HG02938 (cell line): ENCODE results near the gene NRG3.

ENCODE experiments used
- ATAC-seq: cut with Tn5 transposase; IDR thresholded peaks from one replicate; pipeline ENCODE4 v1.9.1; 2021; ENCODE audit warnings: mild to moderate bottlenecking, moderate library complexity; ENCODE audit not compliant: unreplicated experiment

NRG3 gene

DNA sequence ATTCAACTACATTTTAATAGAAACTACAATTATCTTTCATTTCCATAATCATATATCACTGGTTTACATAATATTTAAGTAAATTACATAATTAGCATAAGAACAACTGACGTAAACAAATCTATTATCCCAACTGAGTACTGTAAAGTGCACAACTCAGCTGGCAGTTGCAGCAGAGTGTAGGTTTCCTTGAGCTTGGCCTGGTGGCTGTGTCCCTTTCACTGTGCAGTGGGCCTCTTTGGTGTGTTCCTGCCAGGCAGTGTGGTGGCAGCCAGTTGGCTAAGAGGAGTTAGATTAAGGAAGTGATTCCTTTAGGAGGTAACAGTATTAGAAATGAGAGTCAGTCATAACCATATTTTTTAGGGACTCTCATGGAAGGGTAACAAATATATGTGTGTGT, 7.0 kb downstream of the NRG3 start:
- ATAC-seq: no peak

DNA sequence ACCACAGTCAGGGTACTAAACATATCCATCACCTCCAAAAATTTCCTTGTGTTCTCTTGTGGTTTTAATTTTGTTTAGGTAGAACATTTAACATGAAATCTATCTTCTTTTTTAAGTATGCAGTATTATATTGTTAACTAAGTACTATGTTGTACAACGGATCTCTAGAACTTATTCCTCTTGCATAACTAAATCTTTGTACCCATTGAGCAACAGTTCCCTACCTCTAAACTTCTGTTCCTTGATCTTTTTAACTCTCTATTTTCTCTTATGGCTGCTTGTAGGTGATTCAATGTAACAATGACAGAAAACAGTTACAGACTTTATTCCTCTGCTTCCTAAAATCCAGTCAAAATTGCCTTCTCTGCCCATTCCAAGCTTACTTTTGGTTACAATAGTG, 9.9 kb downstream of the NRG3 start:
- no peak for ATAC-seq

DNA sequence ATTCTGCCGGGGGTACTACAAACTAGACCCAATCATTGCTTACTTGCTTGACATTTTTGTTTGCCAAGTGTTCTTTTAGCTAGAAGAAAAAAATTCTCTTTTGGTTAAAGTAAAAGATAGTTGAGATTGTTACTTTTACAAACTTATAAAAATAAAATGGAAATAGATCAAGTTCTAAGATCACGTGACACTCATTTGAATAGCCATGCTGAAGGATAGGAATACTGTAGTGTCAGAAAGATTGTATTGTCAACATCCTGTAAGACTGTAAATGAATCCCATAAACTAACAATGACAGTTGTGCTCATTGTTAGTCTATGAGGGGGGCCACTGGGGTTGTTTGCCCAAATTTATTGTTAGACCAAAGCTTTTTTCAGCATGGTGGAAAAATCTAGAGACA, 10.5 kb downstream of the NRG3 start:
- ATAC-seq: no peak

DNA sequence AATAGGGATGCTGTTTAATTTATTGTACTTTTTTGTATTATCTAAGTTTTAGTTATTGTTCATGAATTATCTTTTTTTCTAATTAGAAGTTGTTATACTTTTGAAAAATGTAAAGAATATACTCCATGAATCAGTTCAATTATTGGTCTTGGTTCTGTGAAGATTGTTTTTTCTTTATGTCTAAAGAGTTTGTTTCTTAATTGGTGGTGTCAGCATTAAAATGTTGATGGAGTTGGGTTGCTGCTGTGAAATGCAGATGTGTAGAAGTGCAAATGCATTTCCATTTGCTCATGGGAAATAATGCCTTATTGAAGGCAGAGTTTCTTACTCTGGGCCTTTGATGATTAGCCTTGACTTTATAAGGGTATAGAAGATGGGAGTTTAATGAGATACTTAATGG, 11.9 kb downstream of the NRG3 start:
- ATAC-seq: no peak

DNA sequence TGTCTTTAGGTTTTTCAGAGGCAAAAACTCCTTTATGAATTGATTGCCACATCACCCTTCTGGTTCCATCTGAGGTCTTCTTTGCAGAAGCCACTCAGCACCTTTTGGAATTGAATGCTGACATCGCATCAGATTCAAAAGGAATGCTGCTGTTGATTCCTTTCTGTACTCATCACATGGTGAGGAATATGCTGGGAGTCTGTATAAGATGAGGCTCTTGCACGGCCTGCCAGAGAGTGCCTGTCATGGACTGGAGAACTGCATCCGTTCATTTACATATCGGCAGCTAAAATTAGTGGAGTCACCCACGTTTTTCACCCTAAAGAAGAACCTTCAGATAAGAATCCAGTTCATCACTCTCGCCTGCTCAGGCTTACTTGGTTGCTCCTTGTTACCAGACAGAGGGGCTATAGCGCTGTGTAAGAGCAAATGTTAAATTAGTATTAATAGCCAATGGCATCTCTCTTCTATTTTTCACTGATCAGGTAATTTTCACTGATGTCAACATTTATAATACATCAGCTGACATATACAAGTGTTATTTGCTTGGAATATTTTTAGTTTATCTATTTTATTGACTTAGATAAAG, 14.3 kb downstream of the NRG3 start:
- ATAC-seq: no peak

DNA sequence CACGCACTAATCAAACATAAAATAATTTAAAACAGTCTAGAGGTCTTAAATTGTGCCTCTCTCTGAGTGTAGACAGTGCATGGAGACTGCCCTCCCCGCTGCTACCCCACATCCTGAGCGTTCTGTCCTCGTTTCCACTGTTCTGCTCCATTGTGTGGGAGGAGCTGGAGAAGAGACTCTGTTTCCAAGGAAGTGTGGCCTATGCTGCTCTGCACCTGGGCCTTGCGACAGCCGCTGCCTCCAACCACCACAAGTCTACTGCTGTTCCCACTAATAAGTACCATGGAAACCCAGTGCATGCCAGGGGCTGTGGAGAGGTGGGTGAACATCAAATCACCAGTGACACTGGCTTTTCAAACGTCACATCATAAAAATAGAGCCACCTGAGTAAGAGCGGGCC, 19.6 kb downstream of the NRG3 start:
- no peak for ATAC-seq

DNA sequence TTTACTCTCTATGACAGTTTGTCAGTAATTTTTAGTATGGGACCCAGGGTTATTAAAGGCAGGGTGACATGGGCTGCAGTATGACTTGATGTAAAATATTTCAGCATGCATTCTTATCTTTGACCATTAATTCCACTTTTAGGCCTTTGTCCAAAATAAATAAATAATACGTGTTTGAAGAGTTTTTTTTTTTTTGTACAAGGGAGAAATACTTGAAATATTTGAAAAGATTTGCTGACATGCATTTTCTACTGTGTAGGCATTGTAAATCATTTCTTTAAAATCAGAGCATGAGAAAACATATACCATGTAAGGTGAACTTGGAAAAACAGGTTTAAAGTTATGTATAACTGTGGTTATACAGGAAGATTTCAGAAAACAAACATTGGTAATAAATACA, 23.5 kb downstream of the NRG3 start:
- ATAC-seq: no peak

DNA sequence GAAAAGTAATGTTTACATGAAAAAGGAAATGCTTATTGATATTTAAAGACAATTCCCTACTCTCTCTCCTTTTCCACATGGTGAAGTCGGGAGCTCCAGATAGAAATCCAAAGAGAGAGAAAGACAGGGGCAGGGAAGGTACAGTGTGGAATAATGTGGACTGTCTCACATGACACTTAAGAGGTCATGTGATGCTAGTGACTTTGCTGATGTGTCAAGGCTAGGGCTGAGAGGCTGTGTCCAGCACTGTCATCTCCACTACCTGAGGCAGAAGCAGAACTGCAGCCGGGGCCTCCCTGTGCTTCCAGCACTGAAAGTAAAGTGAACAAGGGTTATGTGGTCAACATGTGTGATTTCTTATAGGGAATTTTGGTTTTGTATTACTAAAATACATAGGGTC, 26.0 kb downstream of the NRG3 start:
- ATAC-seq: no peak

DNA sequence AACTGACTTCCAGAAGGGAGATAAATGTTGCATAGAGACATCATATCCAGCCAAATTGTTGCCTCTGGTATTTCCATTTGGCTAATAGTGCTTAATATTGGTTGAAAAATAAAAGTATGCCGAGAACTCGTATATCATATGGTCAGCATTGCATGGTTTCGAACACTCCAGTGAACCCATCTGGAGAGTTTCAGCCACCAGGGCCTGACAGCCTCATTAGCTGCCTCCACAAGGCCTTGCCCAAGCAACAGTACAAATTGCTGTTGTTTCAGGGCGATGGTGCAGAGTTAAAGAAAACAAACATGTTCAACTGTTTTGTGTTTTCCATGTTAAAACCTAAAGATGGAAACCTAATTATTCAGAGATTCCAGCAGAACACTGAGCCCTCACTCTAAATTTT, 28.5 kb downstream of the NRG3 start:
- ATAC-seq: no peak

DNA sequence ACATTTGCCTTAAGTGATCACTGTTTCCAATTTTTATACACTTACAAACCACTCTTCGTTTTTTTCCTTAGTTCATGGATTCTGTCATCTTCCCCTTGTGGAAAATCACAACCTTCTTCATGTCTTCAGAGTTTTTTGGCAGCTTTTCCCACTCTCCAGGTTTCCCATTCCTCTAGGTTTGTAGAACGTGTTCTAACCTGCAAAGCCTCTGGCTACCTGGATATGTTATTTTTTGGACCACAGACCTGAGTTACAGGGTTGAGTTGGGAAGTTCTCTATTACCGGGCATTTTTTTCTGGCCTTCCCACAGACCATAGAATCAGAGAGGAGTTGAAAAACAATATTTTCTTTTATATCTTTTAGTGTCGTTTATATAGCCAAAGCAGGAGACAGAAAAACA, 30.2 kb downstream of the NRG3 start:
- ATAC-seq: no peak

DNA sequence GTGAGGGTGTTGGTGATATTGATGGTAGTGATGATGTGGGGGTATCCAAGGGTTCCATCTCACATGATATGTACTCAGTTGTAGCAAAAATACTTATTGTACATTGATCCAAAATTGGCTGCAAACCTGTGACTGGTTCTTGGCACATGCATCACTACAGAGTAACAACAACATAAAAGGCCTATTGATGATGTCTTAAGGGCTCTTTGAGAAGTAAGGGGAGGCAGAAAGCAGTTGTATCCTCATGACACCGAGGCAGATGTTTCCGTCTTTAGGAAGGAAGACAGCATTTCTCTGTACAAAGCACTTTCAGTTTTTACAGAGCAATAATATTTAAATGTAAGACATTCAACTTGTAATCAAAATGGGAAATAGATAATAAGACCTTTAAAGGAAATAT, 34.5 kb downstream of the NRG3 start:
- no peak for ATAC-seq

DNA sequence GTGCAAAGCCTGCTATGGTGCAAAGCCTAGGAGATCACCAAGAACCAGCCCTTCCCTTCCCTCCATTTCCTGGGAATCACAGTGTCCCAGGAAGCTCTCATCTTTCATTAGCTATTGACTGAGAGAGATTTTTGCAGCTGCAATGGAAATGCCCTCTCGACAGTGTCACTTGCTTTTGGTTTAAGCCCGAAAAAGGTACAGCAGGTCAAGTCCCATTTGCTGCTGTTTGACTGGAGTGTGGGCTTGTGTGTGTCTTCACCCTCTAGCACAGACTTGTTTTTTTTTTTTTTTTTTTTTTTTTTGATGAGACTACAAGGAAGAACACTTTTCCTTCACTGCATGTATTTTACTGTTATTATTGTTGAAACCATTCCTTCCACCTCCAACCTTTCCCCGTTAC, 36.3 kb downstream of the NRG3 start:
- ATAC-seq: no peak

DNA sequence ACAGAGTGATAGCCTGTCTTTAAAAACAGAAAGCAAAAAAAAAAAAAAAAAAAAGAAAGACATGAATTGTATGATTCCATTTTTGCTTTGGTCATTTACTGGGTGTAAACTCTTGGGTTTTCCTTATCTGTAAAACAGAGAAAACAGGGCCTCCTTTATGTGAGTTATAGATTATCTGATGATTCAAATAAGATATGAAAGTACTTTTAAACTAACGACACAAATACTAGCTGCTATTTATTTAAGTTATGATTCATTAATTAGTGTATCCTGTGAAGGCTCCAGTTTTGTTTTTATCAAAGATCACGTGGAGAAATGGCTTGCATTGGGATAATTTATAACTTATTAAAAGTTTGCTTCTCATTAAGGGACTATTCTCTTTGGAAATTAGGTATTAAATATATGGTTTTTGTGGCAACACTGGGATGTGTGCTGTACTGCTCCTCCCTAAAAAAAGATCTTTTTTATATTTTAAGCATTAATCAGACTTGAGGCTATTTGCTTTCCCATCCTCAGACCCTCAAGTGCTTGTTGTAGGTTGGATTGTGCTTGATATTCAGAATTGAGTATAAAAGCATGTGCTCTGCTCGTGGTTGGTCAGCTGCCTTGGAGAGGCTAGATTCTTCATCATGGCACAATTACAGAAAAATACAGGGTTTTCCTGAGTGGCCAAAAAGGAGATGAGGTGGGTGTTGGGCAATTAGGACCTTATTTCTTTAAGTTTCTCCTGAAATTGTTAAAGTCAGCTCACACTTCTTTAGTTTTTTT, 39.9 kb downstream of the NRG3 start:
- ATAC-seq: no peak

DNA sequence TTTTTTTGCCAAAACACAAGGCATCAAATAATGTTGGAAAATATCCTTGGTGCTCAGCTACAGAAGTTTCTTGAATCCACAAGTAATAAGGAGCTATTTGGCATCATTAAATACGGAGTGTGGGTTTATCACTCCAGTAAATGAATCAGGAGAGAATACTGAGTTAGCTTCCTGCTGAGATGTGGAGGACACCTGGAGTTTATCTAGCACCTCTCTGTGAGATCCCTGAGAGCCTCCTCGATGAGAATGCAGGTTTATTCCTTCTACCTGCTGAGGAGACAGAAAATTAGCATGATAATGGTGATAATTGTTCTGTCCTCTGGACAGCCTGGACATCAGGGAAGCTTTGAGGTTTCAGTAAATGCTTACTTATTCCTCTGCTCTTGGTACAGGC, 40.5 kb downstream of the NRG3 start:
- no peak for ATAC-seq

DNA sequence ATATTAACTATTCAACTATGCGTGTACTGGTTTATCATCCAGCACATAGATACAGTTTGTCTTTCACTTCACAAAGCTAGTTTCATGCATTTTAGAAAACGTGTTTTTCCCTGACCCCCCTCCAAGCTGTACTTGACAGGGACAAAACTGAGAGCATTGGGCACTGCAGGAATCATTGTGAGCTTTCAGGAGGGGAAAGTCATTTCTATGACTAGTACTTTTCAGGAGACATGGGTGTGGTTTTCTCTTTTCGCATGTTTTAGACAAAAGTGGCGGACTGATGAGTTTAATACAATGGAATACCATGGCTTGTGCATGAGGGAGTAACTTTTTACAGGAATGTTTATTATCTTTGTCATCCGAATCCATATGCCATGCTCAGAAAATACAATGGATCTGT, 42.7 kb downstream of the NRG3 start:
- ATAC-seq: no peak

DNA sequence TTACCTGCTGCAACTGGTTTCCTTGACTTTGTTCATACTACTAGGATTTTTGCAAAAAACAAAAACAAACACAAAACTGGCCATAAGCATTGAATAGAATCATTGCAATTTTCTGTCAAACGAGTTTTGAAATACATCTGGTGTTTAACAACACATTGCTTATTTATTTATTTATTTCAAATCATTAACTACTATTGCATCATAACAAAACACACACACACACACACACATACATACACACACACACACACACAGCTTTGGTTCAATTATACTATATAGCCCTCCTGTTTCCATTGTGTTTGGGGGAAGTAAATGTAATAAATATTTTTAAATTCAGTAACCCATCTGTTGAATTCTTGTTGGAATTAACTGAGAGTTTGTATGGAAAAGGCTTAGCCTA, 43.8 kb downstream of the NRG3 start:
- no peak for ATAC-seq

DNA sequence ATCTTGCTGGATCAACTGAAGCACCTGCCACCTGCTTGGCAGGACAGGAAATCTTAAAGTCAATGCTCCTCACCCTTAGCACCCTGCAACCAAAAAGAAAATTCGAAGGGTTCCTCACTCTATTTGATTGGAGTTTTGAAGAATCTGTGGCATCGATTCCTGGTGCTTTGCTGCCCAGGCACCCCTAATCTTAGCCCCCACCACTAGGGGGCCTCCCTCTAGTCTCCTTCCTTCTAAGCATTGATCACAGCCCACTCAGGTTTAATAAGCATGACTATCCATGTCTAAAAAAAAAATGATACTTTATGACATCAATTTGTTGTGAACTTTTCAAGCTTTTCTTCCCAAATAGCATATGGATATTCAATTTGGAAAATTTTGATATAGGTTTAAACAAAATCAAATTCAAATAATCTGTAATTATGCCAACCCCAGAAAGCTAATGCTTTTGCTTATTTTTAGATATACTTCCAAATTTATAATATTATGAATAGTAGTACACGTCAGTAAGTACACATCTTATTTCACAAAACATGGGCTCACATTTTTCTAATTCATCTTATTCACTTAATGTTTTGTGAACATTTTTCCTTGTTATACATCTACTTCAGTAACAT, 45.3 kb downstream of the NRG3 start:
- ATAC-seq: no peak

DNA sequence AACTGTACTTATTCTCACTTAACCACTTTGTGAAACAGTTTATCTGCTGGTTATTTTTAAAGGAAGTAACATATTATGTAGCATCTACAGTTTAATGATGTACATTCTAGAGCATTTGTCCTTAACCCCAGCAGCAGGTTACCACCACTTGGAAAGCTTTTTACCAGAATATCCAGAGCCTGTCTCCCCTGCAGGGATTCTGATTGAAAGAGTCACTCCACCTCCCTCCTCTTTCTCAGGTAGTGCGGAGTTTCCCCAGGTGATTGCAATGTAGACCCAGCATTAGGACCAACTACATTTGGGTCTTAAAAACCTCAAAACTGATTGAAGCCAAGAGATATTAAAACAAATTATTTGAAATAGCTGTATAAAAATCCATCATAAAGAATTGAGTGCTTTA, 53.1 kb downstream of the NRG3 start:
- ATAC-seq: no peak

DNA sequence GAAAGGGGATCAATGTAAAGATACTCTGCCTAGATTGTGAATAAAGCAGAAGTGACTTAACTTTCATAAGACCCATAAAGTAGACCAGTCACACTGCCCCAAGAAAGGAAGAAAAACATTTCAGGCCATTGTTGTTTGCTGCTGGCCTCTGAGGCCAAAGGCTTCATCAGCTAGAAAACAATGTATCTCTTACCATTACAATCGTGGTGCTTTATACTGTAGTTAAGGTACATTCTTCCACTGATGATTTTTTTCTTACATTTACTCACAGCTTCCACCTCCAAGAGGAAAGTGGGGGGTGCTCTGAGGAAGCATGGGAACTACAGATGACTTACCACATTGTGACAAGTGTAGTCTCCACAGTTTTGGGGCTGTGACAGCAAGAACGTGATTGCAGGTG, 68.6 kb downstream of the NRG3 start:
- no peak for ATAC-seq

DNA sequence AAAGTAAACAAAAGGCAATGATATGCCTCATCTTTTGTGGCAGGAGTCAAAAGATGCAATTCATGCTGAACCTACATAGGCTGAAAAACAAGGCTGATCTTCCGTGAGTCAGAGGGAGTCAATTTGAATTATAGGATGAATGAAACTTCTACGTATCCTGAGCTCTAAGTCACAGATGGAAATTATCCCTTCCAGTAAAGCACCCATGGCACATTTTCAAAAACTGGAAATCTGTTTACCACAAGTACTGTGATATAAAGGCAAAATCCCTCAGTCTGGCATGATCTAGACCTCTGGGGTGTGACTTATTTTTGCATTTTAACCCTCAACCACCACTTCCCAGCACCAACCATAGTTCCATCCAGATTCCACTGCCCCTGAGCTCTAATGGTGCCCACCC, 69.6 kb downstream of the NRG3 start:
- ATAC-seq: no peak

DNA sequence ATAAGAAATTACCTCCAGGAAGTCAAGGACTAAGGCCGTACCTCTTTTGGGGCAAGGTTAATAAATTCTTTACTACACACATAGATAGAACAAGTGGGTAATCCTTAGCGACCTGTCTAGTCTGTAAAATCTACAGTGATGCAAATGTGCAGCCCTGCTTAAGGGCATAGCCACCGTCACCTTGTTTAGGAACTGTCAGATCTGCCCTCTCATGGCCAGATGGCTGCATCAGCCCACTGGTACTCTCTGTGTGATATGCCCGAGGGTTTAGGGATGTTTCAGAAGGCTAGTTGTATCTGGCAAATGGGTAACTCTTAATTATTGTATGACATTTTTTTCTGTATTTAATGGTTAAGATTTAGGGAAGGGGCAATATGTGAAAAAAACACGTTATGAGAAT, 74.3 kb downstream of the NRG3 start:
- no peak for ATAC-seq

DNA sequence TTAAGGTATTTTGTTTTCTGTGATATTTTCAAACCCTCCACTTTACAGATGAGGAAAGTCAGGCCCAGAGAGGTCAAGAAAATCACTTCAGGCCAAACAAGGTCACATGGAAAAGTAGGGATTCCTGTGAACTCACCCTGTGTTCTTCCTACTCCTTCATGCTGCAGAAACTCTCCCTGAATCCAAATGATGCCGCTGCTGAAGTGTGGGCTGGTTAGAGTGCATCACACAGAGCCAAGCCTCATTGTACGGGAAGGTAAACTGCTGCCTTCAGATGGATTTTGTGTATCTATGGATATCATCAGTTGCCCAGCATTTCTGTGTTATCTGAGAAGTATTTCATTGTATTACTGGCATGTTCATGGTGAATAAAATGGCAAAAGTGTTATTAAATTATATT, 75.4 kb downstream of the NRG3 start:
- no peak for ATAC-seq

DNA sequence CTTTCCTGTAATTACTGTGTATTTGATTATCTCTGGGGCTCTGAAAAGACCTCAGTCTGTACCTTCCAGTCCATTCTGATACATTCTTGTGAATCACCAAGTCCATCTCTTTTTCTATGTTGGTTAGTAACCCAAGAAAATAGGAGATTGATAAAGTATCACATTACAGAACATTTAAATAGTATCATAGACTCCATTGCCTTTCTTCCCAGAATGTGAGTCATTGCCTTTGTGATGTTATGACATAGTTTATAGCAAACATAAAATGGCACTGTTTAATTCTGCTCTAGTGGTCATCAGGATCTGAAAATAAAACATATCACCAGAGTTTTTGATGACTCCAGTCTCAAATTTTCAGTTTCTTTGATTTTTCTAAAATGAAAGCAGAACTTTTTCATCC, 78.4 kb downstream of the NRG3 start:
- no peak for ATAC-seq
